GM10266 (cell line): Measurements from ENCODE around the gene TMPRSS13.

Experiments used
- DNase-seq: peaks from one replicate; pipeline ENCODE4 v3.0.0; 2012; ENCODE audit errors: extremely low spot score
- CTCF ChIP-seq: IDR thresholded peaks from 2 replicates; pipeline ENCODE4 v1.5.1; 2012; ENCODE audit warnings: mild to moderate bottlenecking, low read depth; ENCODE audit not compliant: control insufficient read depth, insufficient read depth; ENCODE audit errors: missing control alignments

Gene TMPRSS13

GRCh38 chr11:117915672-117916235 lies 13.4 kb downstream of the TMPRSS13 start:
- DNase-seq, result no peak
- no peak for TF ChIP-seq CTCF

- no peak for DNase-seq
- TF ChIP-seq CTCF, result no peak
Observed at GRCh38 chr11:117914991-117915618, 14.1 kb downstream of the TMPRSS13 start.

- no peak for TF ChIP-seq CTCF
Observed at GRCh38 chr11:117914398-117914761, 14.8 kb downstream of the TMPRSS13 start.

GRCh38 chr11:117913736-117914397 lies 15.3 kb downstream of the TMPRSS13 start:
- no peak for TF ChIP-seq CTCF
- no peak for DNase-seq

More at GRCh38 chr11:117914398-117914761, 14.8 kb downstream of the TMPRSS13 start:
- DNase-seq, result no peak

- DNase-seq, result no peak
- no peak for TF ChIP-seq CTCF
Observed at GRCh38 chr11:117912497-117912896, 16.7 kb downstream of the TMPRSS13 start.

- no peak for DNase-seq
- no peak for TF ChIP-seq CTCF
Observed at GRCh38 chr11:117911694-117912093, 17.5 kb downstream of the TMPRSS13 start.
